Measurements from ENCODE around the gene R3HCC1L.

DNA sequence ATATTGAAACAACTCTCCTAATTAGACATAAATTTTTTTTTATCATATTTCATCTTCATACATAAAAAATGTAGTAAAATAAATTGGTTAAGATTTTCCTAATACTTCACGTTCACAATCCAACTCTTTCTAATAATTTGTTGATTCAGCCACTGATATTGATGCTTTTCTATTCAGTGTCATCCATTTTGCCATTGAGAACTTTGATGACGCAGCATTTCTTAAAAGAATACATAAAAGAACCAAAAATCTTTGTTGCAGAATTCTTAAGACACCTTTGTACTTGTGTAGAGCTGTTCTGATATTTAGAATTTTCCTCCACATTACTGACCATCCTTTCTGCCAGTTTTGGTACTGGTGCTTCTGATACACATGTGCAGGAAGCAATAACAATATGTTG is 80.9 kb downstream of the R3HCC1L start:
- TF ChIP-seq, protein P1, sequence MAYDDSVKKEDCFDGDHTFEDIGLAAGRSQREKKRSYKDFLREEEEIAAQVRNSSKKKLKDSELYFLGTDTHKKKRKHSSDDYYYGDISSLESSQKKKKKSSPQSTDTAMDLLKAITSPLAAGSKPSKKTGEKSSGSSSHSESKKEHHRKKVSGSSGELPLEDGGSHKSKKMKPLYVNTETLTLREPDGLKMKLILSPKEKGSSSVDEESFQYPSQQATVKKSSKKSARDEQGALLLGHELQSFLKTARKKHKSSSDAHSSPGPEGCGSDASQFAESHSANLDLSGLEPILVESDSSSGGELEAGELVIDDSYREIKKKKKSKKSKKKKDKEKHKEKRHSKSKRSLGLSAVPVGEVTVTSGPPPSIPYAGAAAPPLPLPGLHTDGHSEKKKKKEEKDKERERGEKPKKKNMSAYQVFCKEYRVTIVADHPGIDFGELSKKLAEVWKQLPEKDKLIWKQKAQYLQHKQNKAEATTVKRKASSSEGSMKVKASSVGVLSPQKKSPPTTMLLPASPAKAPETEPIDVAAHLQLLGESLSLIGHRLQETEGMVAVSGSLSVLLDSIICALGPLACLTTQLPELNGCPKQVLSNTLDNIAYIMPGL (CRISPR knock-in tag; IDR thresholded peaks at IDR 0.05), result no peak
- TF ChIP-seq FOSL1 (tag; conservative IDR thresholded peaks at IDR 0.05) (no peak), ESRRA (IDR thresholded peaks at IDR 0.05; ENCODE audit: borderline replicate concordance, low read depth) (no peak), MXI1 (IDR thresholded peaks at IDR 0.05; ENCODE audit: low read depth, low read length) (no peak), ZNF766 (CRISPR knock-in tag; conservative IDR thresholded peaks at IDR 0.05) (no peak), PTBP1 (IDR thresholded peaks at IDR 0.05; ENCODE audit: low read depth, low read length) (no peak), ZNF184 (CRISPR knock-in tag; IDR thresholded peaks at IDR 0.05) (no peak), GABPB1 (CRISPR knock-in tag; IDR thresholded peaks at IDR 0.05) (no peak), CHD4 (IDR thresholded peaks at IDR 0.05; ENCODE audit: insufficient read depth, insufficient replicate concordance, low read depth, low read length, poor library complexity, severe bottlenecking) (no peak), JUN (IDR thresholded peaks at IDR 0.05; ENCODE audit: borderline replicate concordance, low read depth, low read length) (no peak), JUN (CRISPR knock-in tag; IDR thresholded peaks at IDR 0.05; ENCODE audit: borderline replicate concordance) (no peak), TCF7L2 (IDR thresholded peaks at IDR 0.05; ENCODE audit: low read depth, low read length) (no peak)
- TF ChIP-seq, protein P2, sequence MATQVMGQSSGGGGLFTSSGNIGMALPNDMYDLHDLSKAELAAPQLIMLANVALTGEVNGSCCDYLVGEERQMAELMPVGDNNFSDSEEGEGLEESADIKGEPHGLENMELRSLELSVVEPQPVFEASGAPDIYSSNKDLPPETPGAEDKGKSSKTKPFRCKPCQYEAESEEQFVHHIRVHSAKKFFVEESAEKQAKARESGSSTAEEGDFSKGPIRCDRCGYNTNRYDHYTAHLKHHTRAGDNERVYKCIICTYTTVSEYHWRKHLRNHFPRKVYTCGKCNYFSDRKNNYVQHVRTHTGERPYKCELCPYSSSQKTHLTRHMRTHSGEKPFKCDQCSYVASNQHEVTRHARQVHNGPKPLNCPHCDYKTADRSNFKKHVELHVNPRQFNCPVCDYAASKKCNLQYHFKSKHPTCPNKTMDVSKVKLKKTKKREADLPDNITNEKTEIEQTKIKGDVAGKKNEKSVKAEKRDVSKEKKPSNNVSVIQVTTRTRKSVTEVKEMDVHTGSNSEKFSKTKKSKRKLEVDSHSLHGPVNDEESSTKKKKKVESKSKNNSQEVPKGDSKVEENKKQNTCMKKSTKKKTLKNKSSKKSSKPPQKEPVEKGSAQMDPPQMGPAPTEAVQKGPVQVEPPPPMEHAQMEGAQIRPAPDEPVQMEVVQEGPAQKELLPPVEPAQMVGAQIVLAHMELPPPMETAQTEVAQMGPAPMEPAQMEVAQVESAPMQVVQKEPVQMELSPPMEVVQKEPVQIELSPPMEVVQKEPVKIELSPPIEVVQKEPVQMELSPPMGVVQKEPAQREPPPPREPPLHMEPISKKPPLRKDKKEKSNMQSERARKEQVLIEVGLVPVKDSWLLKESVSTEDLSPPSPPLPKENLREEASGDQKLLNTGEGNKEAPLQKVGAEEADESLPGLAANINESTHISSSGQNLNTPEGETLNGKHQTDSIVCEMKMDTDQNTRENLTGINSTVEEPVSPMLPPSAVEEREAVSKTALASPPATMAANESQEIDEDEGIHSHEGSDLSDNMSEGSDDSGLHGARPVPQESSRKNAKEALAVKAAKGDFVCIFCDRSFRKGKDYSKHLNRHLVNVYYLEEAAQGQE (IDR thresholded peaks at IDR 0.05; ENCODE audit: borderline replicate concordance), result no peak
- TF ChIP-seq, protein P2 (CRISPR knock-in tag; IDR thresholded peaks at IDR 0.05; ENCODE audit: low read depth), result no peak
- TF ChIP-seq, protein P3, sequence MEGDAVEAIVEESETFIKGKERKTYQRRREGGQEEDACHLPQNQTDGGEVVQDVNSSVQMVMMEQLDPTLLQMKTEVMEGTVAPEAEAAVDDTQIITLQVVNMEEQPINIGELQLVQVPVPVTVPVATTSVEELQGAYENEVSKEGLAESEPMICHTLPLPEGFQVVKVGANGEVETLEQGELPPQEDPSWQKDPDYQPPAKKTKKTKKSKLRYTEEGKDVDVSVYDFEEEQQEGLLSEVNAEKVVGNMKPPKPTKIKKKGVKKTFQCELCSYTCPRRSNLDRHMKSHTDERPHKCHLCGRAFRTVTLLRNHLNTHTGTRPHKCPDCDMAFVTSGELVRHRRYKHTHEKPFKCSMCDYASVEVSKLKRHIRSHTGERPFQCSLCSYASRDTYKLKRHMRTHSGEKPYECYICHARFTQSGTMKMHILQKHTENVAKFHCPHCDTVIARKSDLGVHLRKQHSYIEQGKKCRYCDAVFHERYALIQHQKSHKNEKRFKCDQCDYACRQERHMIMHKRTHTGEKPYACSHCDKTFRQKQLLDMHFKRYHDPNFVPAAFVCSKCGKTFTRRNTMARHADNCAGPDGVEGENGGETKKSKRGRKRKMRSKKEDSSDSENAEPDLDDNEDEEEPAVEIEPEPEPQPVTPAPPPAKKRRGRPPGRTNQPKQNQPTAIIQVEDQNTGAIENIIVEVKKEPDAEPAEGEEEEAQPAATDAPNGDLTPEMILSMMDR (IDR thresholded peaks at IDR 0.05 in 2 of 3, conservative IDR thresholded peaks at IDR 0.05 in 1 of 3; ENCODE audit: insufficient read depth in 2 of 3, low read depth in 1 of 3, low read length in 3 of 3), result no peak
- TF ChIP-seq, protein P4, sequence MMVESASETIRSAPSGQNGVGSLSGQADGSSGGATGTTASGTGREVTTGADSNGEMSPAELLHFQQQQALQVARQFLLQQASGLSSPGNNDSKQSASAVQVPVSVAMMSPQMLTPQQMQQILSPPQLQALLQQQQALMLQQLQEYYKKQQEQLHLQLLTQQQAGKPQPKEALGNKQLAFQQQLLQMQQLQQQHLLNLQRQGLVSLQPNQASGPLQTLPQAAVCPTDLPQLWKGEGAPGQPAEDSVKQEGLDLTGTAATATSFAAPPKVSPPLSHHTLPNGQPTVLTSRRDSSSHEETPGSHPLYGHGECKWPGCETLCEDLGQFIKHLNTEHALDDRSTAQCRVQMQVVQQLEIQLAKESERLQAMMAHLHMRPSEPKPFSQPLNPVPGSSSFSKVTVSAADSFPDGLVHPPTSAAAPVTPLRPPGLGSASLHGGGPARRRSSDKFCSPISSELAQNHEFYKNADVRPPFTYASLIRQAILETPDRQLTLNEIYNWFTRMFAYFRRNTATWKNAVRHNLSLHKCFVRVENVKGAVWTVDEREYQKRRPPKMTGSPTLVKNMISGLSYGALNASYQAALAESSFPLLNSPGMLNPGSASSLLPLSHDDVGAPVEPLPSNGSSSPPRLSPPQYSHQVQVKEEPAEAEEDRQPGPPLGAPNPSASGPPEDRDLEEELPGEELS (CRISPR knock-in tag; IDR thresholded peaks at IDR 0.05; ENCODE audit: borderline replicate concordance), result no peak
